ENCODE data around the gene GNB1L.

DNA sequence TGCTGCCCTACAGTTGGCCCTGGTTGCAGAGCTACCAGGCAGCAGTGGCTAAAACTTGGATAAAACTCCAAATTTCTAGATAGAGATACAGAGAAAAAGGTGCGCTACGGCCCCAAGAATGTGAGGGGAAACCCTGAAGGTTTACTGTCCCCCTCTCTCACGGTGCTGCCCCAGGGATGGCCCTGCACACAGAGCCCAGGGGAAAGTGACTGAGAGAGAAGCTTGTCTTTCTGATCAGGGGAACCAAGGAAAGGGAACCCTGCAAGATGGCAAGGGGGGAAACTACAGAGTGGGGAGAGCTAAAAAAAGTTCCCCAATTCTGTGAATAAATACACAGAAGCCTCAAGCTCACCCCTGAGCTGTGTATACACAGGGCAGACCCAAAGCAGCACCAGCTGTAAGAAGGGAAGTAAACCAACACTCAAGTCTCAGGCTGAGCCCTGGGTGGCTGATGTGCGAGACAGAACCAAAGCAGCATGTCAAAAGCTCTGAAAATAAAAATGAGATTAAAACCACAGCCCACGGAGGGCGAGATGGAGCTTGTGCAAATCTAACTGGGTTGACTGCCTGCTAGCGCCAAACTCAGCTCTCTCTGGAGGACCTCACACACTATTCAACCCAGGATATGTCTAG lies 22.1 kb downstream of the GNB1L start:
- TF ChIP-seq CTCF (IDR thresholded peaks at IDR 0.05) (no peak), EMX1 (CRISPR knock-in tag; IDR thresholded peaks at IDR 0.05) (no peak), E2F1 (CRISPR knock-in tag; IDR thresholded peaks at IDR 0.05) (no peak), NFYB (CRISPR knock-in tag; conservative IDR thresholded peaks at IDR 0.05; ENCODE audit: low read depth) (no peak), NR2C2 (CRISPR knock-in tag; IDR thresholded peaks at IDR 0.05) (no peak), CBFB (CRISPR knock-in tag; IDR thresholded peaks at IDR 0.05; ENCODE audit: low read depth) (no peak), ZNF317 (CRISPR knock-in tag; IDR thresholded peaks at IDR 0.05; ENCODE audit: borderline replicate concordance, low read depth) (no peak), ATF1 (CRISPR knock-in tag; IDR thresholded peaks at IDR 0.05) (no peak), AR (CRISPR knock-in tag; IDR thresholded peaks at IDR 0.05) (no peak), USF1 (CRISPR knock-in tag; IDR thresholded peaks at IDR 0.05) (no peak)
- TF ChIP-seq, protein P1, sequence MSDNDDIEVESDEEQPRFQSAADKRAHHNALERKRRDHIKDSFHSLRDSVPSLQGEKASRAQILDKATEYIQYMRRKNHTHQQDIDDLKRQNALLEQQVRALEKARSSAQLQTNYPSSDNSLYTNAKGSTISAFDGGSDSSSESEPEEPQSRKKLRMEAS (CRISPR knock-in tag; IDR thresholded peaks at IDR 0.05): no peak
- TF ChIP-seq, protein P2, sequence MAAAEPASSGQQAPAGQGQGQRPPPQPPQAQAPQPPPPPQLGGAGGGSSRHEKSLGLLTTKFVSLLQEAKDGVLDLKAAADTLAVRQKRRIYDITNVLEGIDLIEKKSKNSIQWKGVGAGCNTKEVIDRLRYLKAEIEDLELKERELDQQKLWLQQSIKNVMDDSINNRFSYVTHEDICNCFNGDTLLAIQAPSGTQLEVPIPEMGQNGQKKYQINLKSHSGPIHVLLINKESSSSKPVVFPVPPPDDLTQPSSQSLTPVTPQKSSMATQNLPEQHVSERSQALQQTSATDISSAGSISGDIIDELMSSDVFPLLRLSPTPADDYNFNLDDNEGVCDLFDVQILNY (CRISPR knock-in tag; IDR thresholded peaks at IDR 0.05): no peak
- TF ChIP-seq, protein P3, sequence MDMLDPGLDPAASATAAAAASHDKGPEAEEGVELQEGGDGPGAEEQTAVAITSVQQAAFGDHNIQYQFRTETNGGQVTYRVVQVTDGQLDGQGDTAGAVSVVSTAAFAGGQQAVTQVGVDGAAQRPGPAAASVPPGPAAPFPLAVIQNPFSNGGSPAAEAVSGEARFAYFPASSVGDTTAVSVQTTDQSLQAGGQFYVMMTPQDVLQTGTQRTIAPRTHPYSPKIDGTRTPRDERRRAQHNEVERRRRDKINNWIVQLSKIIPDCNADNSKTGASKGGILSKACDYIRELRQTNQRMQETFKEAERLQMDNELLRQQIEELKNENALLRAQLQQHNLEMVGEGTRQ (CRISPR knock-in tag; IDR thresholded peaks at IDR 0.05): no peak
- TF ChIP-seq, protein P4, sequence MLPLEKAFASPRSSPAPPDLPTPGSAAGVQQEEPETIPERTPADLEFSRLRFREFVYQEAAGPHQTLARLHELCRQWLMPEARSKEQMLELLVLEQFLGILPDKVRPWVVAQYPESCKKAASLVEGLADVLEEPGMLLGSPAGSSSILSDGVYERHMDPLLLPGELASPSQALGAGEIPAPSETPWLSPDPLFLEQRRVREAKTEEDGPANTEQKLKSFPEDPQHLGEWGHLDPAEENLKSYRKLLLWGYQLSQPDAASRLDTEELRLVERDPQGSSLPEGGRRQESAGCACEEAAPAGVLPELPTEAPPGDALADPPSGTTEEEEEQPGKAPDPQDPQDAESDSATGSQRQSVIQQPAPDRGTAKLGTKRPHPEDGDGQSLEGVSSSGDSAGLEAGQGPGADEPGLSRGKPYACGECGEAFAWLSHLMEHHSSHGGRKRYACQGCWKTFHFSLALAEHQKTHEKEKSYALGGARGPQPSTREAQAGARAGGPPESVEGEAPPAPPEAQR (CRISPR knock-in tag; IDR thresholded peaks at IDR 0.05): no peak

Measured in WTC11 (cell line).